TTC549 (cell line): ENCODE measurements around the gene SYT12.
"Not testable (repeated sequence)": the region's sequence is repeated elsewhere in the genome, so short reads cannot be mapped to it uniquely, and the experiment has no call there.

Source experiments
- FAIRE-seq: peaks from 2 replicates; lab custom pipeline; 2012; peaks lifted over from hg19 to GRCh38; lab: Jason Lieb, UNC

SYT12 gene

DNA sequence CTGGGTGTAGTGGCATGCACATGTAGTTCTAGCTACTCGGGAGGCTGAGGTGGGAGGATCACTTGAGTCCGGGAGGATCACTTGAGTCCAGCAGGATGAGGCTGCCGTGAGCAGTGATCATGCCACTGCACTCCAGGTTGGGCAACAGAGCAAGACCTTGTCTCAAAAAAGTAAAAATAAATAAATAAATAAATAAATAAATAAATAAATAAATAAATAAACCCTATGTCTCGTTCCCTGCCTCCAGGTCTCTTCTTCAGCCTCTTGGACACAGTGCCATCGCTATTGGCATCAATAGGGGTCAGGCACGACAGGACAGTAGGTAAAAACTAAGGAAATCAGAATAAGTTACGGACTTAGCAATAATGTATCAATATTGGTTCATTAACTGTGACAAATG lies 23.4 kb upstream of the SYT12 start:
- FAIRE-seq = no peak

DNA sequence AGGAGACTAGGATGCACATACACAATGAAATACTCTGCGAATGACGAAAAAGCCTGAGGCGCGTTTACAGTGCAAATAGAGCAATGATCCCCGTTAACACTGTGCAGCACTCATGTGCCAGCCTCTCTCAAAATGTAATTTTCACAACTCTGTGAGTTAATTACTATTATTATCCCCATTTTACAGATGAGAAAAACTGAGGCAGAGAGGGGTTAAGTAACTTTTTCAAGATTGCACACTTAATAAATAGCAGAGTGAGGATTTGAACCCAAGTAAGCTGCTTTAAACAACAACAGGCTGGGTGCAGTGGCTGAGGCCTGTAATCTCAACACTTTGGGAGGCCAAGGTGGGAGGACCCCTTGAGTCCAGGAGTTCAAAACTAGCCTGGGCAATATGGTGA lies 21.6 kb upstream of the SYT12 start:
- FAIRE-seq = no peak

DNA sequence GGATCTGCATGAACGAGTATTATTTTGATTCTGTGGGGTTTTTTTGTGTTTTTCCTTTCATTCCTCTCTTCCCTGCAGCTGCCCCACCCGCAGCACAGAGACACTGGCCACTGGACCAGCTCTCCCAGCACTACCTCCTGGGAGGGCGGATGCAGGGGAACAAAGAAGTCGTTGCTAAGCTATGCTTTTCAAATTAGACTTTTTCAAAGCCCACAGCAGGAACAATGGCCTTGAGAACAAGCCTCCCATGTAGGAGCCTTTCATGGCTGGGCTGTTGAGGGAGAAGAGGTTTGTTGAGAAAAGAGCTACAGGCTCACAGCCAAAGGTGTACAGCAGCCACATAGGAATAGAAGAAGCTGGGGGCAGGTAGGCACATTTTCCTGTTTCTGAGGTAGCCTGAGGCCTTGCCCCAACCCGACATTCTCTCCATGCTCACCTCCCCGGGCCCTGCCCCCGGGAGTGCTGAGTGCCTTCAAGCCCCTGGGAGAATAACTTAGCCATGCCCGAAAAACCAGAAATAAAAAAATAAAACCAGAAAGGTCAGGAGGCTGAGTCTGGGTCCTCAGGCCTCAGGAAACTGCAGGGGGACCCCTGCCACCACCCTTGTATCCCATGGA lies 20.5 kb upstream of the SYT12 start:
- no peak for FAIRE-seq

DNA sequence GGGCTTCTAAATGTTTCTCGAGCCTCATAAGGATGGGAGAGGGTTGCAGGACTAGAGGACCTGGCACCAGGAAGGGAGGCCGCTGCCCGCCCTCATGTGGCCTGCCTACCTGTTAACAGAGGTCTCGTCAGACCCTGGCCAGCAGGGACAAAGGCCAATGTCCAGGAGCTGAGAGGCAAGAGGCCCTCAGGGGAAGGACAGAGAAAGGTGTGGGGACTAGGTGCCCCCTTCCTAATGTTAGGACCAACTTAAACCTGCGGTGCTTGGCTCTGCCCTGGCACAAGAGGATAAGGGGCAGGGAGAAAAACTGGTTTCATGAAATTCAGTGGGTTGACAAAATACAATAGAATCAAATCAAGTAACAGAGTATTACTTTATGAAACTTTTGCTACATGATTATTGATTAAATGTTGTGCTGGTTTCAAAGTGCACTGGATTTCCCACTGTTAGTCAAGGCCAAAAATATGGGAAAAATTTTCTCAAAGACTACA lies 20.0 kb upstream of the SYT12 start:
- FAIRE-seq = no peak

DNA sequence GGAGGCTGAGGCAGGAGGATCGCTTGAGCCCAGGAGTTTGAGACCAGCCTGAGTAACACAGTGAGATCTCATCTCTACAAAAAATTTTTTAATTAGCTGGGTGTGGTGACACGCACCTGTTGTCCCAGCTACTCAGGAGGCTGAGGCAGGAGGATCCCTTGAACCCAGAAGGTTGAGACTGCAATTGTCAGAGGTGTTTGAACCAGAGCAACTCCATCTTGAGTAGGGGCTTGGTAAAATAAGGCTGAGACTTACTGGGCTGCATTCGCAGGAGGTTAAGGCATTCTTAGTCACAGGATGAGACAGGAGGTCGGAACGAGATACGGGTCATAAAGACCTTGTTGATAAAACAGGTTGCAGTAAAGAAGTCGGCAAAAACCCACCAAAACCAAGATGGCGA lies 17.7 kb upstream of the SYT12 start:
- not testable (repeated sequence) for FAIRE-seq

DNA sequence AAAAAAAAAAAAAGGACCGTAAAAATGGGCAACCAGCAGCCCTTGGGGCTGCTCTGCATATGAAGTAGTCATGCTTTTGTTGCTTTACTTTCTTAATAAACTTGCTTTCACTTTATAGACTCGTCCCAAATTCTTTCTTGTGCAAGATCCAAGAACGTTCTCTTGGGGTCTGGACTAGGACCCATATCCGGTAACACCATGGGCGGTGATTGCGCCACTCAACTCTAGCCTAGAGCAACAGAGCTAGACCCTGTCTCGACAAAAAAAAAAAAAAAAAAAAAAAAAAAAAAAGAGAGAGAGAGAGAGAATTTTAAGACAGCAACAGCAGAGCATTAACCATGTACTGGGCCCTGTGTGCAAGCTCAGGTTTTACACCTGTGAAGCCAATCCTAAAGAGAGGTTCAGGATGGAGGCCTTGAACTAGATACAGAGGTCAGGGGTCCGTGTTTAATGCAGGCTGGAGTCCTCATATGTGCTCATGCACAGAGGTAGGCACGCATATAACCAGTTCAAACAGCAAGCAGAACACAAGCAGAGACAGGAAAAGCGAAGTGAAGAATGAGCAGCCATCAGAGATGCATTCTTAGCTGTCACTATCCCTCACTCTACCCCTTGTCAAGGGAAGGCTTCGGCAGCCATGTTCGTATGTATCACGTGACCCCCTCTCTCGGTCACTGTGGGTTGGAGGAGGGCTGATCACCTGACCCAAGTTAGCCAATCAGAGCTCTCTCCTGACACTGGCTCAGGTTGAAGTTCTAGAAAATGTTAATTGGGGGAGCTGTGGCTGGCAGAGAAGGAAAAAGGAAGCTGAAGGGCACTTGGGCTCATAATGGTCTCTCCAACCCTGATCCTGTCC lies 16.7 kb upstream of the SYT12 start:
- no peak for FAIRE-seq

DNA sequence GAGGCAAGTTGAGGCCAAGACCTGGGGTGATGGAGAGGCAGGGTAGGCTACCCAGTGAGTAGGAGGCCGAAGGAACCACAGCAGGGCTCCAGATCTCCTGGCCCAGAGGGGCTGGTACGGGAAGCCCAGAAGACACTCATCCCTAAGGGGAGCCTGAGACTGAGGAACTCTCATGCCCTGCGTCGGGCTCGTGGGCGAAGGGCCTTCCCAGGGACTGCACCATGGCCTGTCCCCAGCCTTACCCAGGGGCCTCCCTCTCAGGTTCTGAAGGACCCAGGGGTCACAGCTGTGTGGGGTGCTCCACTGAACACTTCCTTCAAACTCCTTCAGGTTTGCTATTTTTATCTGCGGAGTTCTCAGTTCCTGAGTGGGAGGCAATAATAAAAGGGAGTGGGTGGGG lies 15.8 kb upstream of the SYT12 start:
- no peak for FAIRE-seq

DNA sequence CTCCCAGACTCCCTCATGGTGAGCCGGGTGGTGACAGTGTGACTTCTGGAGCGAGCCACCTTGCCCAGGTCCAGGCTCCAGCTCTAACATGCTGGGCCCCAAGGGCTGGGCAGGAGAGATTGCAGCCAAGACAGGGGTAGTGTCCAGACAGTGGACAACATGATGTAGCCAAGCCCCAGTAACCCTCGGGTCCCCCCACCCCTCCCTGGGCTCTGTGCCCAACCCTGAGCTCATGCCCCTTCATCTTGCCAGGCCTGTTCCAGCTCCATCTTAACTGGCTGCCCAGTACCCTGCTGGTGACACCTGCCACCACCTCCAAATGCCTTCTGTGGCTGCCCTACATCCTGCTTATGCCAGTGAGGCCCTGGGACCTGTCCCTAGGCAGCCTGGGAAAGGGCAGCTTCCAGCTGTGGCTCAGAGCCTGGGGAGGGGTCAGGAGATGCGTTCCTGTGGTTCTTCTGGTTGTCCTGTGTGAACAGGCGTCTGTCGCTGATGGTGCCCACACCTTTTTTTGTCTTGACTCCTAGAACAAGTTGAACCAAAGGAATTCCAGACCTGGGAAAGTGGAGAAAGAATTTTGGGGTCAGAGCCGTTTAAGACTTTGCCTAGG lies 12.5 kb upstream of the SYT12 start:
- no peak for FAIRE-seq

DNA sequence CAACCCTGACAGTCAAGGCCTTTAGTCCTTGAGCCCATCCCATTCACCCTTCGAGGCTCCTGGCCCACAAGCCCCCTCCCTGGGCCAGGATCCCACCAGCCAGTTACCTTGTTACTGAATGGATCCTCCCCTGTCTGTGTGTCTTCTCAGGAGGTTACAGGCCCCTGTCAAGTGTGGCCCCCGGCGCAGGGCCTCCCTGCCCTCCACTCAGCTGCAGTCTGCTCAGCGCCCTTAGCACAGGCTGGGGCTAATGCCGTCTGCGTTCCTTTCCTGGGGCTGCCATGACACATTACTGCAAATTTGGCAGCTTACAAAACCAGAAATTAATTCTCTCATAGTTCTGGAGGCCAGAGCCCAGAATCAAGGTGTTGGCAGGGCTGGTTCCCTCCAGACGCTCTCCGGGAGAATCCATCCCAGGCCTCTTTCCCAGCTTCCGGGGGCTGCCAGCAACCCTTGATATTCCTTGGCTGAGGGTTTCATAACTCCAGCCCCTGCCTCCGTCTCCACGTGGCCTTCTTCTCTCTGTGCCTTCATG lies 9.4 kb upstream of the SYT12 start:
- FAIRE-seq = no peak

DNA sequence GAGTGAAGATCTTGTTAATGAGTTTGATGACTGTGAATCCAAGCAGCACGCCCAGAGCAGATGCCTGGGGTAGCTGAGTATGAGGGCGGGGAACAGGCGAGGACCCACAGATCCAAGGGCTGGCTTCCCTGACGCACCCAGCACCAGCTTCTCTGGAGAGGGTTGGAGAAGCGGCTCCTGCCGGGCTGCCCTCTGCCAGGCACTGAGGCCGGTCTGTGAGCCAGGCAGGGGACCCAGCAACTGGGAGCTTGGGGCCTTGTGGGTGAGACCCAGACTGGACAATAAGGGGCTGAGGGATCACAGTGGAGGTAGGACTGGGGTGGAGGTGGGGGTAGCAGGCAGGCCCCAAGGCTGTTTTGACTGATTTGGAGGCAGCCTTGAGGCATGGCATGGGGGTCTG lies 8.6 kb upstream of the SYT12 start:
- no peak for FAIRE-seq

DNA sequence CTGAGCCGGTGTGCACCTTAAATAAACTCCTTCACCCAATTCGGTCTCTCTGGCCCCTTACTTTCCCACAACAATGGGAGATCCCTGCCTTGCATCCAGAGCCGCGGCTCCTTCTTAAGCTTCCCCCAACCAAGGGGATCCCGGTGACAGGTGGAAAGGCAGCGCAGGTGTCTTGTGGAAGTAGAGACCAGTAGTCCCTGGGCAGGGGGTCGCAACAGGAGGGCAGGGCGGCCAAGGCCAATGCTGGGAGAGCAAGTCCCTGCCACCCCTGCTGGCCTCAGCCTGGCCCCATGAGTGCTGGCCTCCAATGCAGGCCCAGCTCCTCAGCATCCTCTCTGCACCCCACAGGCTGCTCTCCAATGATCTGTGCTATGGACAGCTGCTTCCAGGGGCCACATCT lies 7.9 kb upstream of the SYT12 start:
- FAIRE-seq = no peak

DNA sequence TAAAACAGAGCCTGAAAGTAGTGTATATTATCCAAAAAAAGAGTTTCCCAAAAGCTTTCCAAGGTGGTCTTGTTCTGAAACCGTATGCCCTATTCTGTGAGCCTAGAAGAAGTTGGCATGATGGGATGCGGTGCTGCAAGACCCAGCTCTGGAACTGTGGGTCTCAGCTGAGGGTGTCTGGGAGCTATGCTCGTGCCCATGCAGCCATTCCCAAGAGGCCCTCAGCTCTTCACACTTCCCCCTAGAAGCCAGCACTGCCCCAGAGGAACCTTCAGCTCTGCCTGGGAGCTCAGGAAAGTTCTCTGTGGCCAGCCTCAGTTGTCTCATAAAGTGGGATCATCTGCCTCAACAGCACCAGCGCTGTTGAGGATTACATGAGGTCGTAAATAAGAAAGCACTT lies 6.4 kb upstream of the SYT12 start:
- no peak for FAIRE-seq

DNA sequence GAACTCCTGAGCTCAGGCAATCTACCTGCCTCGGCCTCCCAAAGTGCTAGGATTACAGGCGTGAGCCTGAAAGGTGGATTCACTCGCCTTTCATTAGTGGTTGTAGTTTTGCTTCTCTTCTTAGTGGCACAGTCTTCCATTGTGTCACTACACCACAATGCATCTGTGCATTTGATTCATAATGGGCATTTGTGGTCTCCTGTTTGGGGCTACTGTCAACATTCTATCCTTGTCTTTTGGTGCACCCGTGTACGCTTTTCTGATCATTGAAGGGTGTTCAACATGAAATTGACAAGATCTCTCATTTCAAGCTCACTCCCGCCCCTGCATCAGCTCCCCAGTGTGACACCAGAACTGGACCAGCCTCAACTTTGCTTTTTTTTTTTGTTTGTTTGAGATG lies 2.0 kb upstream of the SYT12 start:
- no peak for FAIRE-seq

DNA sequence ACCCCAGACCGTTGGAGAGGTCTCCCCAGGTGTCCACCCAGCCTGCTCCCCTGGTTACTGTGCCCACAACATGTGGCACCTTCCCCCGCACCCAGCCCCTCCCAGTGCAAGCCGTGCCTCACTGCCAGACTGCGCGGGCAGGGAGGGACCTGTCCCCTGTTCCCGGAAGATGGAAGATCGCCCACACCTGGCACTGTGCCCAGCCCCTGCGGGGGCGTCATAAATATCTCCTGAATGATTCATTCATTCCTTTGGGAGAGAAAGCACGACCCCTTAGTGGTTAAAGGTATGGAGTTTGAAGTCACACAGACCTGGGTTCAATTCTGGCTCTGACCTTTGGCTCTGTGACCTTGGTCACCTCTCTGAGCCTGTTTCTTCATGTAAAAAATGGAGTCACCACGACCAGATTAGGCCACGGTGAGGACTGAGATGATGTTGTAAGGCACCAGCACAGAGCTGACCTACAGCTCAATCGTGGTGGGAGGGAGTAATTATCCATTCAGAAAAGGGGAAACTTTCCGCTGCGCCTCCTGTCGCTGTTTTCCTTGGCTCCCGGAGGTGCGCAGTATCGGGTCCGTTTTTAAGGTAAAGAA lies 497 bp upstream of the SYT12 start:
- FAIRE-seq = no peak

DNA sequence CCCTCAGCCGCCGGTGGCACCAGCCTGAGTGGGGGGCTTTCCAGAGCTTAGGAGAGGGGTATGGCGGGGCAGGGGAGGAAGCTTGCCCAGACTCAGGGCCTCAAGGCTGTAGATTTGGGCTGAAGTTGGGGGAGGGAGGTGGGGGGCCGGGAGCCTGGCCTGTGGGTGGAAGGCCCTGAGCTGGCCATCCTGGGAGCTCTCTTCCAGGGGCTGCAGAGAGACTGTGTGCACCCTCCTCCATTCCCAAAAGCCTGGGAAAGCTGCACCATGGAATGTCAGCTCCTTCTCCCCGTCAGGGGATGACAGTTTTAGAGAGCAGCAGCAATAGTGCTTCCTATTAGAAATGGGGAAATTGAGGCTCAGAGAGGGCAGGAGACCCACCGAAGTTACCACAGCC lies 1.0 kb downstream of the SYT12 start:
- no peak for FAIRE-seq

DNA sequence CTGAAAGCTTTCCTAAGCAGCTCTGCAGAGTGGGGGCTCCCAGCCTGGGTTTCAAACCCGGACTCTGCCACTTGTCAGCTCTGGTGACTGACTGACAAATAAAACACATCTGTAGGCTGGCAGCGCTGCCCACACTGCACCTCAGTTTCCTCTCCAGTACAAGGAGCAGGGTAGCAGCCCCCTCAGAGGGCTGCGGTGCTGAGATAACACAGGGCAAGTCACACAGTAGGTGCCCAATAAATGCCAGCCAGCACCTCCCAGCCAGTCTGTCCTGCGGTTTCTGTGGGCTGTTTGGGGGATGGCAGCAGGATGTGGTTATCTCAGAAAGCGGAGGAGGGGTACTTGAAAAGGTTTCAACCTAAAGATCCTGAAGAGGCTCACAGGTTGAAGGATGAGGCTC lies 1.5 kb downstream of the SYT12 start:
- no peak for FAIRE-seq

DNA sequence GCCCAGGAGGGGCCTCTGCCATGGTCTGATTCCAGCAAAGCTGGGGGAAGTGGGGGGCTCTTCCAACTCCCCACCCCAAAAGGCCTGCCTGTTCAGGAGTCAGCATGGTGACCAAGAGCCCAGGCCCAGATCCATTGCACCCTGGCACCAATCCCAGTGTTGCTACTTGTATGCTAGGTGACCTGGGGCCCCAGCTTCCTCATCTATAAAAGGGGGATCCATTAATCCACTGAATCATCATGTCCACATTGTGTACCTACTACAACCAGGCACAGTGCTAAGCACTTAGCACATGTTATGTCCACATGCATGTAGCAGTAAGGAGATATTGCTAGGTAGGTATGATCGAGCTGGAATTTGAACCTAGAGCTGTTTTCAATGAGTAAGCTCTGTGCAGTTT lies 2.0 kb downstream of the SYT12 start:
- FAIRE-seq = no peak

DNA sequence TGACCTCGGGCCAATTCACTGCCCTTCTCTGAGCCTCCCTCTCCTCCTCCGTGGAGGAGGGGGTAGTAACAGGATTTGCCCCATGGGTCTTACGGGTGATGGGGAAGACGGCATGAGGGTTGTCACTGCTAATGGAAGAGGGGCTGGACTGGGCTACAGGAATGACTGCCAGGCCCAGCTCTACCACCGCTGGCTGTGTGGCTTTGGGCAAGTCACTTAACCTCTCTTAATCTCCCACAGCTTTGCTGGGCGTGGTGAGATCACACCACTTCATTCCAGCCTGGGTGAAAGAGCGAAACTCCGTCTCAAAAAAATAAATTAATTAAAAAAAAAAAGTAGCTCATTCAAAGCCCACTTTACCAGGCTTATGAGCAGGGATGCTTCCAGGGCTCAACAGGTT lies 2.8 kb downstream of the SYT12 start:
- FAIRE-seq = no peak

DNA sequence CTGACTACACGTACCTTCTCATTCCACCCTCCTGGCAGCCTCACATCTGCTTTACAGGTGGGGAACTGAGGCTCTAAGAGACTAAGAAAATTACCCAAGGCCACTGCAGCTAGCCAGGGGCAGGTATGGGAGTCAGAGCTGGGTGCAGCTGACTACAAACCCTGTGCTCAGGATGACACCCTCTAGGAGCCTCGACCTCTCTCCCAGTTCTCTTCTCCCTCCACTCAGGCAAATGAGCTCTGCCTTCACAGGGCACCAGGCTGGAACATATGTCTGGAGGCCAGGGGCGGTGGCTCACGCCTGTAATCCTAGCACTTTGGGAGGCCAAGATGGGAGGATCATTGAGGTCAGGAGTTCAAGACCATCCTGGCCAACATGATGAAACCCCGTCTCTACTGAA lies 4.0 kb downstream of the SYT12 start:
- FAIRE-seq = no peak

DNA sequence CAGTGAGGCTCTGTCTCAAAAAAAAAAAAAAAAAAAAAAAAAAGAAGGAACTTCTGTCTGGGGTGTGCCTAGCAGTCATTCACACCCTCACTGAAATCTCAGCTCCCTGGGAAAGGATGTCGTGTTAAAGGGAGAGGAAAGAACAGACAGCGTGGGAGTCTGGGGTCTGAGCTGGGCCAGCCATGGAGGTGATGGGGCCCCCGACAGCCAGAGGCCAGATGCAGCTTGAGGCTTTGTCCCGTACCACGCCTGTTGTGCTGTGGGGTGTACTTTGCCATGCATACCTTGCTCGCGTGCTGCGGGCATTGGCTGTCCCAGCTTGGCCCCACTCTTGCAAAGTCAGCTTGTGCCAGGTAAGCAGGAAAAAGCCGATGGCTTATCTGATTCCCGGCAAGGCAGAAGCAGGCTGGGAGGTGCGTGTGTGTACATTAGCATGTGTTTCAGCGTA lies 4.6 kb downstream of the SYT12 start:
- FAIRE-seq = no peak

DNA sequence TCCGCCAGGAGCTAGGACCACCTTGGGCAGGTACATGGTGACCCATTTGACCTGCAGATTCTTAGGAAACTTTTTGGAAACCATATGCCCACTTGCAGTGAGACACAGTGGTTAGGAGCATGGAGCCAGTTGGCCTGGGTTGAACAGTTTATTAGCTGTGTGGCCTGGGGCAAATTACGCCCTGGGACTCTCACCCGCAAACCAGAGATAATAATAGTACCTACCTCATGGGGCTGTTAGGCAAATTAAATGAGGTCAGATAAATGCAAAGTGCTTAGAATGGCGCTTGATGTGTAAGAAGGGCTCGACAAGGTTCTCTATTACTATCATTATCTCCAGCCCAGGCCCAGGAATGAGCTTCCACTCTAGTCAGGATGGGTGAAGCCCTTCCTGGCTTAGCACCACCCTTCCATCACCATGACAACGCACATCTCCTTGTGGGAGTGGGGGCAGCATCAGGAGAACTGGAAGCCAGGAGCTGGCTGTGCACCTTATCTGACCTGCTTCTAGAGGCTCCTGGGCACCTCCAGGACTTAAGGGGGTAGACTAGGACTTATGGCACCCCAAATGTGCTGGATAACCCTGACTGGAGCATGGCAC lies 5.1 kb downstream of the SYT12 start:
- no peak for FAIRE-seq

DNA sequence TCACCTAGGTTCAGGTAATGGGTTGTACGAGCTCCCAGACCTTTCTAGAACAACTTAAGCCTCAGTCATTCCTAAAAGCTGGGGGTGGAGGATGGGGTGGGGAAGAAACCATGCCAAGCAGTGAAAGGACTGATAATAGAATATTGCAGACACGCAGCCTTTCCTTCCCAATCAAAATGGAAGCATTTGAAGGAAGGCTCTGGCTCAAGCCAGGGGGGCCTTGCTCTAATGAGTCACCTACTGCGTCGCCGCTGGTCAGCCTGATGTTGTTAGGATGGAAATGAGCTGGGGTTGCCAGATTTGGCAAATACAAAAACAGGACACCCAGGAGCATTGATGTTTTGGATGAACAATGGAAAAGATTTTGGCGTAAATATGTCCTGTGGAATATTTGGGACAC lies 6.2 kb downstream of the SYT12 start:
- no peak for FAIRE-seq
